G401.6 (cell line): Measurements from ENCODE around the gene TNPO1.
A peak's percentile ranks its signal among the peaks of the same experiment; 100 is the strongest.
"Not testable (repeated sequence)": the region's sequence is repeated elsewhere in the genome, so short reads cannot be mapped to it uniquely, and the experiment has no call there.

ENCODE experiments used
- FAIRE-seq: peaks from 2 replicates; lab custom pipeline; 2012; peaks lifted over from hg19 to GRCh38; lab: Jason Lieb, UNC

The TNPO1 gene

GRCh38 chr5:72934953-72935725, 118.7 kb downstream of the TNPO1 start:
- FAIRE-seq, result not testable (repeated sequence)

DNA sequence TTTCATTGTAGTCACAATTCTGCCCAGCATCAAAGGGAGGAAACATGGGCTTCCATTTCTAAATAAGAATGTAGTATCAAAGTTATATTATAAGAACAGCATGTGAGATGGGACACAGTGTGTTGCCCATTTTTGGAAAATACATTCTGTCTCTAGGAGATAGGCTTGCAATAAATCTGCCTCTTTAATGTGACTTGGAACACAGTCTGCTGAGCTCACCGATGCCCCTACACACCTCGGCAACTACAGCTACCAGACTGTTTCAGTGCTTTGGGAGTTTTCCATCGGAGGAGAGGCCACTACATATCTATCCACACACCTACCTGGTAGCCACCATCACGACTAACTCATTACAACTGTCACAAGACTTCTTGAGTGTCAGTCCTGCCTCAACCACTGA, 120.4 kb downstream of the TNPO1 start:
- no peak for FAIRE-seq

GRCh38 chr5:72937517-72938061, 121.1 kb downstream of the TNPO1 start:
- FAIRE-seq, result no peak

DNA sequence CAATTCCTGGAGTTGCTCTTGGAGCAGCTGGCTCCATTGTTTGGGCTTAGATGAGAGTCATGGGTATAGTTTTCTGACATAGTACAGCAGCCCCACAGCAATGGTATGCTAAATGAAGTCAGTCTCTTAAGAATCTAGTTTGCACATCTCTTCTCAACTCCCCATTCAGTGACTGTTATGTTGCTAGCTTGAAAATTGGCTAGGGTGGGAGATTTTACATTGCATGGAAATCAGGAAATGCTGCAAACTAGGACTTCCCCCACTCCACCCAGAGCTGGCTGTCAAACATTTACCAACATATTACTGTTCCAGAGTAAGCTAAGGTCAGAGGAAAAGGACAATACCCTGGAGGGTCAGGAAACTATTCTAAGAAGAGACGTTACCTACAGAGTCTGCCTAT, 121.7 kb downstream of the TNPO1 start:
- no peak for FAIRE-seq

DNA sequence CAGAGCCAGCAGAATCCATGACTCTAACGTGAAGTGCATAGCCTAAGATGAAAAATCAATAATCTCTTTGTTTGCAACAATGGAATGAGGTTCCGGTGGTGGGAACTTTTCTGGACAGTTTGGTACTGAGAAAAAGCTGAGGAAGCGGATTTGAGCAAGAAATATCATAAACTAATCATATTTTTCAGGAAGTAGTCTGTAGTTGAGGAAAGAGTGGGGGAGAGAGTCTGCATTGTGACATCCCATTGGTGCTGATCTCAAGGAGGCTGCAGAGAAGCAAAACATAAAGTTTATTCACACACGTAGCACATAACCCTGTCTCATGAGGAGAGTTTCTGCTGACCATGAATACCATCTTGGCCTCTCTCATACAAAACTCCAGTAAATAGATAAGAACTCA, 123.6 kb downstream of the TNPO1 start:
- no peak for FAIRE-seq

- no peak for FAIRE-seq
These were observed 126.8 kb downstream of the TNPO1 start for GRCh38 chr5:72943307-72943706.

DNA sequence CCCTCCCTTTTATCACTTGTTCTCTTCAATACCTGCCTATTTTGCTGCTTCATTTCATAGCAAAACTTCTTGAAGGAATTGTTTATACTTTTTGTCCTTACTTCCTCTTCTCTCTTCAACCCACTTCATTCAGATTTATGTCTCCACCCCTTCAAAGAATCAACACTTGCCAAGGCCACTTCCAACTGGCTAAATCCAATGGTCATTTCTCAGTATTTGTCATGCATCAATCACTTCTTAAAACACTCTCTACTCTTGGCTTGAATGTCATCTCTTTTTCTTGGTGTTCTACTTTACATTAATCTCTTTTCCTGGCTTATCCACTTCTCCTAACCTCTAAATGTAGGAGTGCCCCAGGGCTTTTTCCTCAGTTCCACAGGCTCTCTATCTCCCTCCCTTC, 131.0 kb downstream of the TNPO1 start:
- FAIRE-seq, result no peak

GRCh38 chr5:72949481-72949880, 133.0 kb downstream of the TNPO1 start:
- no peak for FAIRE-seq

GRCh38 chr5:72951671-72952468, 135.4 kb downstream of the TNPO1 start:
- no peak for FAIRE-seq

GRCh38 chr5:72954389-72954788, 137.9 kb downstream of the TNPO1 start:
- FAIRE-seq, result no peak

DNA sequence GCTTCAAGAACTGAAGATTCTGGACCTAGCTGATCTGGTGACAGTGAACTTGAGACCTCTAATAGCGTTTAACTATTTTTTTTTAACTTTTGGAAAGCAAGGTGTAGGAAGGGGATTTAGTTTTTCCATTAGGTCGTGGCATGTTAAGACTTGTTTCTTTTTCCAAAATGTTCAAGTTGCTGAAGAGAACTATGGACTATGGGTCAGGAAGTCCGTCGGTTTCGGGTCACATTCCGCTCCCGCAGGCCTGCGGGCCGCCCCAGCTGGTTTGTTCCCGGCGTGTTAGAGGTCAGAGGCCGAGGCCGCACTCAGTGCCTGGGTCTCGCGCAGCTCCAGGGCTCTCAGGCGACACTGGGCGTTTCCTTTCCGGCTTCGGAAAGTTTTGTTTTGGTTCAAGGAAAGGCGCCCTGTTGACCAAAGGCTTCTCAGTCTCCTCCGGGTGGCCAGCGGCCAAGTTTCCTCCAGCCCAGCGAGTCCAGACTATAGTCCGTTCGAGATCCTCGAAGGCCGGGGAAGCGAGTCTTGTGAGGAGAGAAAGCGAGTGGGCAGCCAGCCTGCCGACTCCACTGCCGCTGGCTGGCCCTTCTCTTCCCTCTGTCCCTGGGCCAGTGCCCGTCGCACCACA, 138.8 kb downstream of the TNPO1 start:
- no peak for FAIRE-seq

- FAIRE-seq, result no peak
These were observed 139.4 kb downstream of the TNPO1 start, which contains the start of gene FCHO2 for GRCh38 chr5:72955768-72956323. TSS of gene FCHO2 (plus strand) at chr5:72956041. CDS start at chr5:72956097, 56 bp downstream.

- peak; percentile 27 for FAIRE-seq
These were observed 140.1 kb downstream of the TNPO1 start for GRCh38 chr5:72956324-72957140.

DNA sequence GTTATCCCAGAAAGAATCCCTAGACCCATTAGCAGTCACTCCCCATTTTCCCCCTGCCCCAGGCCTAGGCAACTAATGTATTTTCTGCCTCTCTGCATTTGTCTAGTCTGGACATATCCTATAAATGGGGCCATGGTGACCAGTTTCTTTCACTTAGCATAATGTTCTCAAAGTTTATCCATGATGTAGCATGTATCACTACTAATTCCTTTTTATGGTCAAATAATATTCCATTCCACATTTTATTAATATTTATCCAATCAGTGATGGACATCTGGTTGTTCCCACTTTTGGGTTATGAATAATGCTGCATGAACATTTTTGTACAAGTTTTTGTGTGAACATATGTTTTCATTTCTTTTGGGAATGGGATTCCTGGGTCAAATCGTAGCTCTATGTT, 140.9 kb downstream of the TNPO1 start:
- no peak for FAIRE-seq

GRCh38 chr5:72959257-72959656, 142.8 kb downstream of the TNPO1 start:
- FAIRE-seq, result no peak
